ENCODE measurements around the gene WNT2B. TPM values are rescaled to one million over a fixed set of nuclear protein-coding genes. Genes with fewer than 3 reads are reported as not detected.

Gene WNT2B
- polyA plus RNA-seq, 3 donors: 0.07 to 0.79 TPM; not detected in 1

GRCh38 chr1:112549590-112549989 is 40.8 kb downstream of the WNT2B start:
- intact Hi-C loops (cut with micrococcal nuclease): no loop called here
- no peak overlapping the region for H3K27ac Mint-ChIP-seq
- no peak overlapping the region for H3K4me2 ChIP-seq (replicated peaks; ENCODE audit: extremely low read depth, low read length, poor library complexity, severe bottlenecking)
- no peaks in the 10 kb centered on the region for H3K9me3 ChIP-seq (replicated peaks in 1 of 2; ENCODE audit: control insufficient read depth in 1 of 2, insufficient read depth in 1 of 2, low read length in 2 of 2)
- peaks cover 0 to 1% (median 0%) of the 10 kb centered on the region in 3 donors for H3K27me3 Mint-ChIP-seq (ENCODE audit: low read depth in 3 of 3)
- no peak overlapping the region for H2AFZ ChIP-seq (ENCODE audit: insufficient read depth, low read depth, low read length, poor library complexity, severe bottlenecking)
- H3K27ac ChIP-seq (ENCODE audit: low read depth in 1 of 2, low read length in 2 of 2): no peak overlapping the region
- H3K79me2 ChIP-seq (ENCODE audit: insufficient read depth, low read length): no peaks in the 10 kb centered on the region
- WGBS (ENCODE audit: insufficient coverage): no CpG with 5 or more reads among the region's 2 CpGs
- H4K20me1 ChIP-seq (ENCODE audit: insufficient read depth, low read length): no peaks in the 10 kb centered on the region
- peaks cover 4 to 6% of the 10 kb centered on the region in 2 donors for H3K36me3 ChIP-seq (replicated peaks in 1 of 2; ENCODE audit: control insufficient read depth in 1 of 2, insufficient read depth in 2 of 2, low read length in 2 of 2)
- H3K4me3 ChIP-seq (replicated peaks in 1 of 3; ENCODE audit: low read depth in 2 of 3, low read length in 3 of 3): no peak overlapping the region
- no peaks in the 10 kb centered on the region for H3K4me1 ChIP-seq (ENCODE audit: control insufficient read depth in 1 of 2, insufficient read depth in 2 of 2, low read length in 2 of 2)
- no peak for DNase-seq
- no peaks in the 10 kb centered on the region for H3K9me3 Mint-ChIP-seq
- H3K4me1 Mint-ChIP-seq: no peaks in the 10 kb centered on the region
- no peak overlapping the region for H3K9ac ChIP-seq (ENCODE audit: insufficient read depth, low read length, poor library complexity, severe bottlenecking)
- TF ChIP-seq CTCF (IDR thresholded peaks at IDR 0.05): no peak
- H3K4me3 Mint-ChIP-seq: no peak overlapping the region
- peaks cover 7 to 20% of the 10 kb centered on the region in 2 donors for H3K36me3 Mint-ChIP-seq
- no peaks in the 10 kb centered on the region for H3K27me3 ChIP-seq (ENCODE audit: control insufficient read depth in 2 of 2, insufficient read depth in 2 of 2, low read length in 2 of 2)

GRCh38 chr1:112554411-112554810 is 45.6 kb downstream of the WNT2B start:
- Histone ChIP-seq H3K4me1 (ENCODE audit: control insufficient read depth in 1 of 2, insufficient read depth in 2 of 2, low read length in 2 of 2) (no peaks in the 10 kb centered on the region), H3K79me2 (ENCODE audit: insufficient read depth, low read length) (no peaks in the 10 kb centered on the region), H3K27ac (ENCODE audit: low read depth in 1 of 2, low read length in 2 of 2) (no peak overlapping the region), H3K9me3 (replicated peaks in 1 of 2; ENCODE audit: control insufficient read depth in 1 of 2, insufficient read depth in 1 of 2, low read length in 2 of 2) (no peaks in the 10 kb centered on the region), H3K36me3 (replicated peaks in 1 of 2; ENCODE audit: control insufficient read depth in 1 of 2, insufficient read depth in 2 of 2, low read length in 2 of 2) (no peaks in the 10 kb centered on the region), H3K4me3 (replicated peaks in 1 of 3; ENCODE audit: low read depth in 2 of 3, low read length in 3 of 3) (no peak overlapping the region), H3K9ac (ENCODE audit: insufficient read depth, low read length, poor library complexity, severe bottlenecking) (no peak overlapping the region), H3K27me3 (ENCODE audit: control insufficient read depth in 2 of 2, insufficient read depth in 2 of 2, low read length in 2 of 2) (no peaks in the 10 kb centered on the region), H4K20me1 (ENCODE audit: insufficient read depth, low read length) (no peaks in the 10 kb centered on the region), H2AFZ (ENCODE audit: insufficient read depth, low read depth, low read length, poor library complexity, severe bottlenecking) (no peak overlapping the region), H3K4me2 (replicated peaks; ENCODE audit: extremely low read depth, low read length, poor library complexity, severe bottlenecking) (no peak overlapping the region)
- no peaks in the 10 kb centered on the region for H3K4me1 Mint-ChIP-seq
- H3K9me3 Mint-ChIP-seq: no peaks in the 10 kb centered on the region
- intact Hi-C loops (cut with micrococcal nuclease): no loop called here
- peaks cover 8 to 12% of the 10 kb centered on the region in 2 donors for H3K36me3 Mint-ChIP-seq
- H3K4me3 Mint-ChIP-seq: no peak overlapping the region
- H3K27ac Mint-ChIP-seq: no peak overlapping the region
- TF ChIP-seq CTCF (IDR thresholded peaks at IDR 0.05): no peak
- no peaks in the 10 kb centered on the region for H3K27me3 Mint-ChIP-seq (ENCODE audit: low read depth in 3 of 3)
- DNase-seq: no peak
